HL-60/S4 treated with retinoic acid at 250 ng/mL for 4 days and 3 days (cell line): ENCODE measurements around the gene PSKH1.
"Not testable (repeated sequence)": the region's sequence is repeated elsewhere in the genome, so short reads cannot be mapped to it uniquely, and the experiment has no call there.

Experiments
- in situ Hi-C: fragments of 300-500 bp; cut with MboI; formaldehyde crosslinking; loops from 2 replicates; pipeline ENCODE4 v1.7.0; 2022; ENCODE audit warnings: low sequenced_read_pairs

PSKH1 gene

GRCh38 chr16:67885976-67886375 is 7.1 kb upstream of the PSKH1 start:
- in situ Hi-C loops, result no loop called here

- in situ Hi-C loops, result no loop called here
These were observed 6.7 kb upstream of the PSKH1 start for GRCh38 chr16:67886387-67886786.

- in situ Hi-C loops, result no loop called here
These were observed 4.7 kb upstream of the PSKH1 start for GRCh38 chr16:67888331-67888730.

GRCh38 chr16:67892375-67892774 is 679 bp upstream of the PSKH1 start:
- in situ Hi-C loops, result no loop called here

GRCh38 chr16:67893743-67894399 is 817 bp downstream of the PSKH1 start:
- in situ Hi-C loops, result no loop called here

- in situ Hi-C loops, result no loop called here
These were observed 4.2 kb downstream of the PSKH1 start for GRCh38 chr16:67897231-67897630.

GRCh38 chr16:67901734-67902133 is 8.7 kb downstream of the PSKH1 start:
- in situ Hi-C loops, result no loop called here

- in situ Hi-C loops, result no loop called here
These were observed 9.8 kb downstream of the PSKH1 start for GRCh38 chr16:67902831-67903230.

GRCh38 chr16:67907397-67908180 is 14.5 kb downstream of the PSKH1 start:
- in situ Hi-C loops, result no loop called here

- in situ Hi-C loops, result no loop called here
These were observed 16.1 kb downstream of the PSKH1 start for GRCh38 chr16:67909056-67909742.

- in situ Hi-C loops, result no loop called here
These were observed 17.1 kb downstream of the PSKH1 start for GRCh38 chr16:67910158-67910557.

GRCh38 chr16:67914758-67915495 is 21.9 kb downstream of the PSKH1 start:
- in situ Hi-C loops, result no loop called here

- in situ Hi-C loops, result not testable (repeated sequence)
These were observed 22.4 kb downstream of the PSKH1 start for GRCh38 chr16:67915496-67915769.

GRCh38 chr16:67915831-67916723 is 23.0 kb downstream of the PSKH1 start:
- in situ Hi-C loops, result no loop called here

GRCh38 chr16:67917140-67917851 is 24.2 kb downstream of the PSKH1 start:
- in situ Hi-C loops, result no loop called here

GRCh38 chr16:67917852-67918236 is 24.8 kb downstream of the PSKH1 start:
- in situ Hi-C loops, result no loop called here

- in situ Hi-C loops, result loop anchor here (10.0 kb wide), 1 partner anchor 245 kb away; no protein-coding TSS in a partner anchor
These were observed 26.7 kb downstream of the PSKH1 start for GRCh38 chr16:67919622-67920221.

- in situ Hi-C loops, result loop anchor here (10.0 kb wide), 1 partner anchor 247 kb away; no protein-coding TSS in a partner anchor
These were observed 29.2 kb downstream of the PSKH1 start for GRCh38 chr16:67922221-67922620.

- in situ Hi-C loops, result loop anchor here (10.0 kb wide), 1 partner anchor 248 kb away; no protein-coding TSS in a partner anchor
These were observed 29.7 kb downstream of the PSKH1 start for GRCh38 chr16:67922740-67923139.
